ENCODE data around the gene CPSF2.
A peak's percentile ranks its signal among the peaks of the same experiment; 100 is the strongest.

CPSF2 gene

DNA sequence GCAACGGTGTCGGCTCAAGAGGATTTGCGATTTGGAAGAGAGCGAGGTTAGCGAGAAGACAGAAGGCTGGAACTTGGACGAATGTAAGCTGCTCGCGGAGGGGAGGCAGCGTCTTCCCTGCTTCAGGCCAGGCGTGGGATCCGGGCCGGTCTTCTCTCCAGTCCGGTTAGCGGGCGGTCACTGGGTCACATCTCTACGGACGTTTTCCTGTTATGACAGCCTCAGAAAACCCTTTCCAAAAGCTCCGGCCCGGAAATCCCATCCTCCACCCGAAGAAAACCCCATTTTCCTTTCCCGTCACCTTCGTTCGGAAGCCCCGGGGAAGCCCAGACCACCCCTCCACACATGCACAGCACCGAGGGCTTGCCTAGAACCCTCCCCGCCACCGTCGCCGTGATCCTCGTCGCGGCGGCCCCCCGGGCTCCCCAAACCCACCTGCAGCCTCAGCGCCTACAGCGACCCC is 531 bp upstream of the CPSF2 start:
- CTCF ChIA-PET: interaction anchor here (0.6 to 11.2 kb wide), 5 partner anchors 13 to 569 kb away, joined by 3 to 164 read pairs (median 4); partner anchors contain the start of gene ATXN3

DNA sequence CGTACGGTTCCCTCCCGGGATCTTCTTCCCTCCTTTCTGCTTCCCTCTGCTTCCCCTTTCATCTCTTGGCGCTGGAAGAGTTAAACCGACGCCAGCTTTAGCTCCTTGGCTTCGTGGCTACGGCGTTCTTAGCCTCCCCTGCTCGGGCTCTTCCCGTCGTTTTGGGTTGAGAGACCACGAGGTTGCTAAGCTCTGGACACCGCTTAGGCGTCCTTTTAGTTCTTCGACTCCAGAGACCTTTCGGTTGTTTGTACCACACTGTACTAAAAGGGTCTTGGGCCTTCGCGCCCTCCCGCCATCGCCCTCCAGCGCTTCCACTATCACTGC is 545 bp downstream of the CPSF2 start:
- H3K4me3 ChIP-seq (ENCODE audit: low read depth, low read length): peak overlapping the region; percentile 98
- TF ChIP-seq CTCF (IDR thresholded peaks at IDR 0.05; ENCODE audit: insufficient read depth, low read length, missing control alignments): no peak
- DNase-seq (ENCODE audit: low read depth, low spot score): no peak
- CTCF ChIA-PET: interaction anchor here (0.7 to 11.2 kb wide), 7 partner anchors 9 to 568 kb away, joined by 3 to 164 read pairs (median 4); partner anchors contain the start of gene ATXN3
- POLR2A ChIA-PET: interaction anchor here (0.6 to 2.5 kb wide), 4 partner anchors 12 to 626 kb away, joined by 3 to 10 read pairs (median 4); partner anchors contain the start of gene LGMN

More for the DNA sequence above, 531 bp upstream of the CPSF2 start:
- peak overlapping the region; percentile 98 for H3K4me3 ChIP-seq (ENCODE audit: low read depth, low read length)
- DNase-seq (ENCODE audit: low read depth, low spot score): no peak
- POLR2A ChIA-PET: interaction anchor here (0.6 to 2.5 kb wide), 7 partner anchors 12 to 1676 kb away, joined by 3 to 14 read pairs (median 6); partner anchors contain the start of genes ATXN3, LGMN and TRIP11
- TF ChIP-seq CTCF (IDR thresholded peaks at IDR 0.05; ENCODE audit: insufficient read depth, low read length, missing control alignments): no peak

DNA sequence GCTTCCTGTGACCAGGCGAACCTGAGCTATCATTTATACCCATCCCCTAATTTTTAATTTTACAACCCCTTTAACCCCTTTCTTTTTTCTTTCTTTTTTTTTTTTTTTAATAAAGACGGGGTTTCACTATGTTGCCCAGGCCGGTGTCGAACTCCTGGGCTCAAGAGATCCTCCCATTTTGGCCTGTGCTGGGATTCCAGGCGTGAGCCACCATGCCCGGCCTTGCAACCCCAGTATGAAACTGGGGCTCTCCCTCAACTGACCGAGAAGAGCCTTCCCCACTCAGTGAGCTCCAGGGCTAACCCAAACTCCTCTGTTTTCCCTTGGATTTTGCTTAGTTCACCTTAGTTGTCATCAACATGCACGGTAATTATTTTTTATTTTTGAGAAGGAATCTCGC is 992 bp downstream of the CPSF2 start:
- DNase-seq (ENCODE audit: low read depth, low spot score): no peak
- no peak for TF ChIP-seq CTCF (IDR thresholded peaks at IDR 0.05; ENCODE audit: insufficient read depth, low read length, missing control alignments)
- H3K4me3 ChIP-seq (ENCODE audit: low read depth, low read length): peak overlapping the region; percentile 98
- CTCF ChIA-PET: interaction anchor here (0.7 to 11.2 kb wide), 6 partner anchors 8 to 559 kb away, joined by 3 to 164 read pairs (median 4); partner anchors contain the start of gene ATXN3
- POLR2A ChIA-PET: interaction anchor here (0.5 to 2.5 kb wide), 2 partner anchors 12 to 1070 kb away, joined by 3 to 10 read pairs; no protein-coding TSS in a partner anchor

- ChIA-PET CTCF (interaction anchor here (0.7 to 4.3 kb wide), 30 partner anchors 10 to 649 kb away, joined by 3 to 56 read pairs (median 5); partner anchors contain the start of genes CPSF2 and NDUFB1), POLR2A (interaction anchor here (2.8 kb wide), 1 partner anchor 13 kb away, joined by 10 read pairs; the partner anchor contains the start of genes CPSF2 and NDUFB1)
- no peak overlapping the region for H3K4me3 ChIP-seq (ENCODE audit: low read depth, low read length)
- no peak for TF ChIP-seq CTCF (IDR thresholded peaks at IDR 0.05; ENCODE audit: insufficient read depth, low read length, missing control alignments)
- no peak for DNase-seq (ENCODE audit: low read depth, low spot score)
These were observed 12.7 kb downstream of the CPSF2 start for GRCh38 chr14:92134456-92134855.

- H3K4me3 ChIP-seq (ENCODE audit: low read depth, low read length): no peak overlapping the region
- peak; percentile 33 for TF ChIP-seq CTCF (IDR thresholded peaks at IDR 0.05; ENCODE audit: insufficient read depth, low read length, missing control alignments)
- DNase-seq (ENCODE audit: low read depth, low spot score): no peak
- CTCF ChIA-PET: interaction anchor here (0.7 to 4.3 kb wide), 36 partner anchors 9 to 648 kb away, joined by 3 to 56 read pairs (median 4); partner anchors contain the start of genes CPSF2 and NDUFB1
- POLR2A ChIA-PET: interaction anchor here (2.8 kb wide), 1 partner anchor 14 kb away, joined by 10 read pairs; the partner anchor contains the start of genes CPSF2 and NDUFB1
These were observed 13.5 kb downstream of the CPSF2 start for GRCh38 chr14:92135269-92135668.

- no peak overlapping the region for H3K4me3 ChIP-seq (ENCODE audit: low read depth, low read length)
- ChIA-PET CTCF (interaction anchor here (1.5 to 2.7 kb wide), 2 partner anchors 8 to 315 kb away, joined by 3 to 30 read pairs; no protein-coding TSS in a partner anchor), POLR2A (no interaction called here)
- TF ChIP-seq CTCF (IDR thresholded peaks at IDR 0.05; ENCODE audit: insufficient read depth, low read length, missing control alignments): no peak
- DNase-seq (ENCODE audit: low read depth, low spot score): no peak
These were observed 21.5 kb downstream of the CPSF2 start for GRCh38 chr14:92143309-92143708.
